ENCODE results near the gene CHAT. TPM values are rescaled to one million over a fixed set of nuclear protein-coding genes. Genes with fewer than 3 reads are reported as not detected.

Gene CHAT
- total and polyA plus RNA-seq, 4 experiments from 2014 or later: not detected

DNA sequence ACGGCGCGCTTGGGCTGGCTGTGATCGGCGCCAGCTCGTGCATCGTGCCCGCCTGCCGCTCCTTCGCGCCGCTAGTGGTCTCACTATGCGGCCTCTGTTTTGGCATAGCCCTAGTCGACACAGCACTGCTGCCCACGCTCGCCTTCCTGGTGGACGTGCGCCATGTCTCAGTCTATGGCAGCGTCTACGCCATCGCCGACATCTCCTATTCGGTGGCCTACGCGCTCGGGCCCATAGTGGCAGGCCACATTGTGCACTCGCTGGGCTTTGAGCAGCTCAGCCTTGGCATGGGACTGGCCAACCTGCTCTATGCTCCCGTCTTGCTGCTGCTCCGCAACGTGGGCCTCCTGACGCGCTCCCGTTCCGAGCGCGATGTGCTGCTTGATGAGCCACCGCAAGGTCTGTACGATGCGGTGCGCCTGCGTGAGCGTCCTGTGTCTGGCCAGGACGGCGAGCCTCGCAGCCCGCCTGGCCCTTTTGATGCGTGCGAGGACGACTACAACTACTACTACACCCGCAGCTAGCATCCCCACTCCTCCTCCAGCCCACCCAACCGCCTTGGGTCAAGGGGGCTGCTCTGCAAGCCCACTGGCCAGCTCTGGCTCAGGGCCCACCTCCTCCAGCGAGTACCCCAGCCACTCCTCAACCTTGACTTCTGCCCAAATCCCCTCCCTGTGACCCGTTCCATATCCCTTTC is 1.9 kb upstream of the CHAT start:
- H3K27me3 ChIP-seq (ENCODE audit: insufficient read depth, low read length): peaks cover 25% of the 10 kb centered on the region

DNA sequence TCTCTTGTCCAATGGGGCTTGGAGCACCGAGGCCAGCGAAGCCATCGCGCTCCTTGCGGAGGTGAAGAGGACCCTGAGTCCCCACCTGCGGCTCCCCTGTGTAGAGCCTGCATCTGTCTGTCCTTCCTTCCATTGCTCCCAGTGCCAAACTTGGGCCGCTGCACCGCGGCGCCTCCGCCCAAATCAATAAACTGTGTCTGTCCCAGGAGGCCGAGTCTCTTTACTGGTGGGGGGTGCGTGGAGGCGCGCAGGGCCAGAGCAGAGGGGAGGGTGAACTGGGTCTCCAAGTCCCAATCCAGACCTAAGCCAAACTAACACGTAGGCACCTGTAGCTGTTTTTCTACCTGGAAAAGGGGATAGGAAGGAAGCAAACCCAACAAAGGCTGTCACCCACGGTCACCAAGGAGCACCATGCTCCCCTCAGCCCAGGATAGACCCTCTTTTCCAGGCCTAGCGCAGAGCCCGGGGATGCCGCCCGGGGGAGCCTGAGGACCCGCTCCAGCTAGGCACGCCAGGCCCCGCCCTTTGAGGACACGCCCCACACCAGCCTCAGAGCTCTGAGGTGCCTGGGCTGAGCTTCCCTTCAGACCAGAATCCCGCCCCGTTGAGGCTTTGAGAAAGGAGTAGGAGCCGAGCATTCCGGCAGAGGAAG is 1.2 kb upstream of the CHAT start:
- peaks cover 3 to 29% (median 8%) of the 10 kb centered on the region in 4 donors for H3K4me1 Mint-ChIP-seq
- no peaks in the 10 kb centered on the region for H3K4me1 ChIP-seq (ENCODE audit: insufficient read depth, low read length)
- no peak overlapping the region for H3K27ac Mint-ChIP-seq
- H3K4me3 Mint-ChIP-seq: peak overlapping the region in 1 of 8 donors; percentile 36
- intact Hi-C loops (cut with micrococcal nuclease): no loop called here
- DNase-seq: no peak
- no peaks in the 10 kb centered on the region for H3K36me3 ChIP-seq (ENCODE audit: insufficient read depth, low read length)
- peaks cover 53 to 61% of the 10 kb centered on the region in 2 donors for H3K27me3 Mint-ChIP-seq
- H3K27me3 ChIP-seq (ENCODE audit: insufficient read depth, low read length): peaks cover 20% of the 10 kb centered on the region
- H3K4me3 ChIP-seq (ENCODE audit: low read length in 2 of 2): no peak overlapping the region
- no peak overlapping the region for H3K27ac ChIP-seq (ENCODE audit: low read depth, low read length)
- ChIA-PET CTCF (ENCODE audit: partially characterized antibody) (interaction anchor here (1.2 kb wide), 1 partner anchor 19 kb away, joined by 3 read pairs; no protein-coding TSS in a partner anchor), POLR2A (ENCODE audit: partially characterized antibody) (no interaction called here)
- no peaks in the 10 kb centered on the region for H3K9me3 ChIP-seq (ENCODE audit: control insufficient read depth in 1 of 2, low read length in 2 of 2)
- peaks cover 0 to 20% (median 7%) of the 10 kb centered on the region in 8 donors for H3K9me3 Mint-ChIP-seq
- H3K36me3 Mint-ChIP-seq: no peaks in the 10 kb centered on the region

More for the DNA sequence above, 1.9 kb upstream of the CHAT start:
- ChIA-PET CTCF (ENCODE audit: partially characterized antibody) (interaction anchor here (1.2 kb wide), 1 partner anchor 18 kb away, joined by 3 read pairs; no protein-coding TSS in a partner anchor), POLR2A (ENCODE audit: partially characterized antibody) (no interaction called here)
- intact Hi-C loops (cut with micrococcal nuclease): no loop called here
- peak overlapping the region in 1 of 8 donors; percentile 72 for H3K4me3 Mint-ChIP-seq
- H3K9me3 Mint-ChIP-seq: peaks cover 0 to 21% (median 7%) of the 10 kb centered on the region in 8 donors
- H3K27ac Mint-ChIP-seq: no peak overlapping the region
- peaks cover 3 to 29% (median 8%) of the 10 kb centered on the region in 4 donors for H3K4me1 Mint-ChIP-seq
- H3K36me3 Mint-ChIP-seq: no peaks in the 10 kb centered on the region
- H3K36me3 ChIP-seq (ENCODE audit: insufficient read depth, low read length): no peaks in the 10 kb centered on the region
- H3K27me3 Mint-ChIP-seq: peaks cover 54 to 62% of the 10 kb centered on the region in 2 donors
- H3K4me3 ChIP-seq (ENCODE audit: low read length in 2 of 2): no peak overlapping the region
- no peaks in the 10 kb centered on the region for H3K9me3 ChIP-seq (ENCODE audit: control insufficient read depth in 1 of 2, low read length in 2 of 2)
- no peaks in the 10 kb centered on the region for H3K4me1 ChIP-seq (ENCODE audit: insufficient read depth, low read length)
- DNase-seq: no peak
- H3K27ac ChIP-seq (ENCODE audit: low read depth, low read length): no peak overlapping the region

DNA sequence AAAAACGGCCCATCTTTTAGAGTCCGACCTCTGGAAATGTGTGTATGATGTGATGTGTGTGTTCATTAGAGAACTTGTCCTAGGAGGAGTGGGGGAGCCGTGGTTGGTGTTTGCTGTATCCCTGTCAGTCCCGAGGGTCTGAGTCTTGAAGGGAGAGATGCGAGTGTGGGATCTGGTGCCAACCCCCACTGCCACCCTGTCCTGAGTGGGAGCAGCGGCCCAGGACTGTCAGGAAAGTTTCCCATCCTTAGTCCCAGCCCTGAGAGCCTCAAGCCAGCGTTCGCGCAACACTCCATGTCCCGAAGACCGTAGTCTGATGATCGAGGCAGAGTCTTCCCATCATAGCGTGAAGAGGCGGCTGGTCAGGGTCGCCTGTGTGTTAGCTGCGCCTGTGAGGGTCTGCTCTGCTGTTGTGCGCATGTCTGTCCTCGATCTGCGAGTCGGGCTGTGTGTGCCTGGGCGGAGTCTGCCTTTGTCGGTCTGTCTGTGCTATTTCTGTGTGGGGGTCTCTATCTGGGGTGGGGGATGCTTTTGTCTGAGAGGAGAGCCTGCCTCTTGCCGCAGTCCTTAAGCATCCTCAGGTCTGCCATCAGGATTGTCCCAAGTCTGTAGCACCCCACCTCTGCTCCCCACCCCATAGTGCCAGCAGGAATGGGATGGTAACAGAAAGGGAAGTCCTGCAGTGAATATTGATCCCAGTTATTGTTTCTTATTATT is 514 bp upstream of the CHAT start:
- Mint-ChIP-seq H3K4me3 (peak overlapping the region in 3 of 8 donors; percentile 36 to 53 (median 43)), H3K27me3 (peaks cover 53 to 63% of the 10 kb centered on the region in 2 donors), H3K4me1 (peaks cover 3 to 28% (median 8%) of the 10 kb centered on the region in 4 donors), H3K36me3 (no peaks in the 10 kb centered on the region), H3K27ac (no peak overlapping the region), H3K9me3 (peaks cover 0 to 17% (median 7%) of the 10 kb centered on the region in 8 donors)
- H3K36me3 ChIP-seq (ENCODE audit: insufficient read depth, low read length): no peaks in the 10 kb centered on the region
- CTCF ChIA-PET (ENCODE audit: partially characterized antibody): interaction anchor here (1.2 kb wide), 1 partner anchor 20 kb away, joined by 3 read pairs; no protein-coding TSS in a partner anchor
- H3K27me3 ChIP-seq (ENCODE audit: insufficient read depth, low read length): peaks cover 14% of the 10 kb centered on the region
- H3K4me3 ChIP-seq (ENCODE audit: low read length in 2 of 2): no peak overlapping the region
- POLR2A ChIA-PET (ENCODE audit: partially characterized antibody): no interaction called here
- no peak overlapping the region for H3K27ac ChIP-seq (ENCODE audit: low read depth, low read length)
- H3K4me1 ChIP-seq (ENCODE audit: insufficient read depth, low read length): no peaks in the 10 kb centered on the region
- DNase-seq: no peak
- H3K9me3 ChIP-seq (ENCODE audit: control insufficient read depth in 1 of 2, low read length in 2 of 2): no peaks in the 10 kb centered on the region
- intact Hi-C loops (cut with micrococcal nuclease): no loop called here

DNA sequence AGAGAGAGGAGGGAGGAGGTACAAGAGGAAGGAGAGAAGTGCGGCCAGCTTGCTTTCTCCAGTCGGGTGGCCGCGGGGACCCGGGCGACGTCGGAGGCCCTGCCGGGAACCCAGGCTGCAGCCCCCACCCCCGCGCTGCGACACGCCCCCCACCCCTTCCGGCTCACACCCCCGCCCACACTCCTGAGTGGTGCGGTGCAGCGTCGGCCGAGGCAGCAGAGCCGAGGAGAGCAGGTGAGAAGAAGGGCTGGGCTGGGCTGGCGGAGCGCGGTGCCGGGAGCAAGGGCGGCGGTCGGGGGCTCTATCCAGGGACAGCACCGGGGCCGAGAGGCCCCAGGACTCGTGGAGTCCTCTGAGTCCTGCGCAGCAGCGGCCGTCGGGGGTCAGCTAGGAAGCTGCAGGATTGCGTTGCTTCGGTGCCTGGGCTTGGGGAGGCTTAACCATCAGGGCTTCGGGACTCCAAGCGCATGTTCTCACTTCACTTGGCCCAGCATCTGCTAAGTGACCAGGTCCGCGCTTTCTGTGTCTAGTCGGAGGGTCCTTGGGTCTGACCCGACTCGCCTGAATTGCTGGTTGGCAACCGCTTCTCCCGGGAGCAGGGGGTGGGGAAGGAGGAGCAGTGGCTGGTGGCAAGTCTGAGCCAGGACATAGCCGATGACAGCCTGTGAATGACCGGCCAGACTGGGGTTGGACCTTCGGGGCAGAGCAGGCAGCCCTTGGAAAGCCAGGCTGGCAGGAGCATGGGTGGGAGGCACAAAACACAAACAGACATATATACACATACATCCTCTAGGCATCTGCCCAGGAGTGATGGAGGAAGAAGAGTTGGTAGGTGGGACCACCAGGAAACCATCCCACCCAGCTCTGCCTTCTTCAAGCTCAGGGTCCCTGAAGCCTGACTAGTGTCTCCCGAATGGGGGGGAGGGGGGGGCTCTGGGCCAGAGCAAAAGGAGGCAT is 683 bp downstream of the CHAT start:
- CTCF ChIA-PET (ENCODE audit: partially characterized antibody): no interaction called here
- Histone ChIP-seq H3K4me3 (ENCODE audit: low read length in 2 of 2) (no peak overlapping the region), H3K36me3 (ENCODE audit: insufficient read depth, low read length) (no peaks in the 10 kb centered on the region), H3K27ac (ENCODE audit: low read depth, low read length) (no peak overlapping the region), H3K9me3 (ENCODE audit: control insufficient read depth in 1 of 2, low read length in 2 of 2) (no peaks in the 10 kb centered on the region), H3K4me1 (ENCODE audit: insufficient read depth, low read length) (no peaks in the 10 kb centered on the region), H3K27me3 (ENCODE audit: insufficient read depth, low read length) (peaks cover 9% of the 10 kb centered on the region)
- Mint-ChIP-seq H3K9me3 (peaks cover 0 to 13% (median 6%) of the 10 kb centered on the region in 8 donors), H3K27ac (no peak overlapping the region), H3K27me3 (peaks cover 46 to 62% of the 10 kb centered on the region in 2 donors), H3K36me3 (no peaks in the 10 kb centered on the region), H3K4me1 (peaks cover 3 to 20% (median 5%) of the 10 kb centered on the region in 4 donors), H3K4me3 (no peak overlapping the region)
- POLR2A ChIA-PET (ENCODE audit: partially characterized antibody): no interaction called here
- intact Hi-C loops (cut with micrococcal nuclease): no loop called here
- DNase-seq: no peak

DNA sequence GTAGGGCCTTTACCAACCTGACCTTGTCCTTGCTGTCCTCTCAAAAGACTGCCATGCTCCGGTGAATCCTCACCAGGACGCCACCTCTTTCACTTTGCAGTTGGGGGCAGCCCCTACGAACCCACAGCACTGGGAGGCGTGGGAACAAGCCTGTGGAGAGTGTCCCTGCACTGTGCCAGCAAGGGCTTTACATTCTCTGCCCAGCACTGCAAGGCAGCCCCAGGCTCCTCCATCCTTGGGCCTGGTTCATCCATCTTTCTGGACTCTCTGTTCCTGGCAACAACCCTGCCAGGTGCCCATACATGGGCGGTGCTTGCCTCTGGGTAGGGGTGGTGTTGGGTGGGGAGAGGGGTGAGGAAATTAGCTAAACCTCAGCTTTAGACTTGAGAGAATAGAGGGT is 1.4 kb downstream of the CHAT start:
- Mint-ChIP-seq H3K4me1 (peaks cover 3 to 20% (median 5%) of the 10 kb centered on the region in 4 donors), H3K36me3 (no peaks in the 10 kb centered on the region), H3K9me3 (peaks cover 0 to 13% (median 6%) of the 10 kb centered on the region in 8 donors), H3K27ac (no peak overlapping the region), H3K4me3 (peak overlapping the region in 2 of 8 donors; percentile 3 to 26), H3K27me3 (peaks cover 46 to 66% of the 10 kb centered on the region in 2 donors)
- ChIA-PET CTCF (ENCODE audit: partially characterized antibody) (no interaction called here), POLR2A (ENCODE audit: partially characterized antibody) (no interaction called here)
- Histone ChIP-seq H3K4me3 (ENCODE audit: low read length in 2 of 2) (no peak overlapping the region), H3K36me3 (ENCODE audit: insufficient read depth, low read length) (no peaks in the 10 kb centered on the region), H3K27me3 (ENCODE audit: insufficient read depth, low read length) (peaks cover 9% of the 10 kb centered on the region), H3K4me1 (ENCODE audit: insufficient read depth, low read length) (no peaks in the 10 kb centered on the region), H3K27ac (ENCODE audit: low read depth, low read length) (no peak overlapping the region), H3K9me3 (ENCODE audit: control insufficient read depth in 1 of 2, low read length in 2 of 2) (no peaks in the 10 kb centered on the region)
- no peak for DNase-seq
- intact Hi-C loops (cut with micrococcal nuclease): no loop called here

GRCh38 chr10:49615721-49616120 is 1.9 kb downstream of the CHAT start:
- Histone ChIP-seq H3K9me3 (ENCODE audit: control insufficient read depth in 1 of 2, low read length in 2 of 2) (no peaks in the 10 kb centered on the region), H3K27me3 (ENCODE audit: insufficient read depth, low read length) (peaks cover 9% of the 10 kb centered on the region), H3K27ac (ENCODE audit: low read depth, low read length) (no peak overlapping the region), H3K4me3 (ENCODE audit: low read length in 2 of 2) (no peak overlapping the region), H3K4me1 (ENCODE audit: insufficient read depth, low read length) (no peaks in the 10 kb centered on the region), H3K36me3 (ENCODE audit: insufficient read depth, low read length) (no peaks in the 10 kb centered on the region)
- intact Hi-C loops (cut with micrococcal nuclease): no loop called here
- Mint-ChIP-seq H3K36me3 (no peaks in the 10 kb centered on the region), H3K27ac (no peak overlapping the region), H3K4me3 (peak overlapping the region in 1 of 8 donors; percentile 20), H3K27me3 (peaks cover 46 to 68% of the 10 kb centered on the region in 2 donors), H3K4me1 (peaks cover 3 to 20% (median 5%) of the 10 kb centered on the region in 4 donors), H3K9me3 (peaks cover 0 to 13% (median 6%) of the 10 kb centered on the region in 8 donors)
- DNase-seq: no peak
- CTCF ChIA-PET (ENCODE audit: partially characterized antibody): no interaction called here
- POLR2A ChIA-PET (ENCODE audit: partially characterized antibody): no interaction called here
